ENCODE measurements around the gene EEPD1. TPM values are rescaled to one million over a fixed set of nuclear protein-coding genes. Genes with fewer than 3 reads are reported as not detected.
A peak's percentile ranks its signal among the peaks of the same experiment; 100 is the strongest.

The EEPD1 gene
- total RNA-seq, 4 donors from 2014 or later: 19.8 to 46.3 (median 29.3) TPM

GRCh38 chr7:36227223-36227622 is 74.2 kb downstream of the EEPD1 start:
- Histone ChIP-seq H3K4me1 (peaks cover 0 to 2% (median 0%) of the 10 kb centered on the region in 4 donors), H3K27ac (peak overlapping the region in 3 of 4 donors; percentile 10 to 60 (median 46)), H3K36me3 (no peaks in the 10 kb centered on the region), H3K27me3 (no peaks in the 10 kb centered on the region), H3K4me3 (no peak overlapping the region), H3K9me3 (no peaks in the 10 kb centered on the region)
- DNase-seq: peak in 1 of 3 donors; percentile 55
- TF ChIP-seq POLR2A (IDR thresholded peaks at IDR 0.05): no peak
- TF ChIP-seq CTCF (IDR thresholded peaks at IDR 0.05): no peak

- Histone ChIP-seq H3K9me3 (no peaks in the 10 kb centered on the region), H3K36me3 (no peaks in the 10 kb centered on the region), H3K27ac (peak overlapping the region in 2 of 4 donors; percentile 46 to 60), H3K27me3 (no peaks in the 10 kb centered on the region), H3K4me1 (peaks cover 0 to 8% (median 0%) of the 10 kb centered on the region in 4 donors), H3K4me3 (no peak overlapping the region)
- DNase-seq: no peak
- TF ChIP-seq CTCF (IDR thresholded peaks at IDR 0.05) (no peak), POLR2A (IDR thresholded peaks at IDR 0.05) (no peak)
Measured at GRCh38 chr7:36228039-36228438, 75.0 kb downstream of the EEPD1 start.

GRCh38 chr7:36231406-36231805 is 78.4 kb downstream of the EEPD1 start:
- Histone ChIP-seq H3K36me3 (no peaks in the 10 kb centered on the region), H3K4me1 (peaks cover 0 to 14% (median 0%) of the 10 kb centered on the region in 4 donors), H3K4me3 (no peak overlapping the region), H3K9me3 (no peaks in the 10 kb centered on the region), H3K27me3 (no peaks in the 10 kb centered on the region), H3K27ac (no peak overlapping the region)
- DNase-seq: no peak
- TF ChIP-seq CTCF (IDR thresholded peaks at IDR 0.05): no peak
- TF ChIP-seq POLR2A (IDR thresholded peaks at IDR 0.05): no peak

- TF ChIP-seq CTCF (IDR thresholded peaks at IDR 0.05) (no peak), POLR2A (IDR thresholded peaks at IDR 0.05) (no peak)
- Histone ChIP-seq H3K9me3 (no peaks in the 10 kb centered on the region), H3K27ac (peak overlapping the region in 1 of 4 donors; percentile 6)
Measured at GRCh38 chr7:36232555-36232954, 79.5 kb downstream of the EEPD1 start.

GRCh38 chr7:36232971-36233550 is 80.0 kb downstream of the EEPD1 start:
- DNase-seq: no peak
- no peaks in the 10 kb centered on the region for H3K36me3 ChIP-seq
- H3K4me1 ChIP-seq: peaks cover 0 to 14% (median 0%) of the 10 kb centered on the region in 4 donors
- peak overlapping the region in 1 of 4 donors; percentile 12 for H3K27ac ChIP-seq
- H3K4me3 ChIP-seq: no peak overlapping the region
- H3K9me3 ChIP-seq: no peaks in the 10 kb centered on the region
- no peak for TF ChIP-seq CTCF (IDR thresholded peaks at IDR 0.05)
- no peak for TF ChIP-seq POLR2A (IDR thresholded peaks at IDR 0.05)
- H3K27me3 ChIP-seq: no peaks in the 10 kb centered on the region

More at GRCh38 chr7:36232555-36232954, 79.5 kb downstream of the EEPD1 start:
- Histone ChIP-seq H3K36me3 (no peaks in the 10 kb centered on the region), H3K27me3 (no peaks in the 10 kb centered on the region), H3K4me3 (no peak overlapping the region), H3K4me1 (peaks cover 0 to 14% (median 0%) of the 10 kb centered on the region in 4 donors)
- DNase-seq: no peak

Measured in Peyer's patch (tissue), 4 donors.